Stimulated activated naive CD8-positive, alpha-beta T cell treated with anti-CD3 and anti-CD28 coated beads, Interleukin-15, amount 100 ng/mL, for 72 hours (primary cell): Measurements from ENCODE around the gene PFDN1.

Experiments used
- ATAC-seq: fragments of 150-1000 bp; cut with Tn5 transposase; 2 replicates; pipeline ENCODE4 v1.10.0; 2021; ENCODE audit warnings: mild to moderate bottlenecking, moderate library complexity
- DNase-seq, 2 donors: peaks; one replicate each; pipeline ENCODE4 v3.0.0; 2021 to 2022
- H3K27ac Mint-ChIP-seq, 2 donors: one replicate each; pipeline ENCODE4 v1.8.0; 2022; ENCODE audit warnings: mild to moderate bottlenecking in 2 of 2, mixed read lengths in 2 of 2, moderate library complexity in 2 of 2
- H3K27me3 Mint-ChIP-seq: one replicate; pipeline ENCODE4 v1.8.0; 2022; ENCODE audit warnings: mixed read lengths
- H3K4me1 Mint-ChIP-seq: one replicate; pipeline ENCODE4 v1.8.0; 2022; ENCODE audit warnings: mild to moderate bottlenecking, mixed read lengths
- H3K4me3 Mint-ChIP-seq, 2 donors: one replicate each; pipeline ENCODE4 v1.8.0; 2022; ENCODE audit warnings: mild to moderate bottlenecking in 2 of 2, mixed read lengths in 2 of 2, moderate library complexity in 1 of 2
- H3K9me3 Mint-ChIP-seq, 2 donors: one replicate each; pipeline ENCODE4 v1.8.0; 2022; ENCODE audit warnings: mixed read lengths in 2 of 2

The PFDN1 gene

DNA sequence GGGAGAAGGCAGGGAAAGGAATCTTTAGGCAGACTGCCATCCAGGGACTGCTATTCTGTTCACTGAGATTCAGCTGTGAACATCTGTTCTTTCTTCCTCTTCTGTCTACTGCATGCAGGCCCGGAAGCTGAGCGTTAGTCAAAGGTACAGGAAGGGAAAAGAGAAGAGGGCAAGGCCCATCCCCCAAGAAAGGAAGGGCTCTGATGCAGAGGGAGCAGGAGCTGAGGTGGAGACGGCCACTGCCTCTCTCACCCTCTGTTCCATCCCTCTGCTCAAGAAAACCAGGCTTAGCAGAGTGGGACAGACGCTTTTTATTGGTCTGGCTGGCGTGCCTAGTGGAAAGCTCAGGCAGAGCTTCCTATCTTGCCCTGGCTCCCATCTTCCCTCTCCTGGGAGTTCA, 57.6 kb downstream of the PFDN1 start:
- Mint-ChIP-seq H3K27ac (no peak overlapping the region), H3K9me3 (no peaks in the 10 kb centered on the region), H3K4me3 (no peak overlapping the region), H3K27me3 (no peaks in the 10 kb centered on the region), H3K4me1 (peaks cover 33% of the 10 kb centered on the region)
- ATAC-seq (no peak), DNase-seq (no peak)

DNA sequence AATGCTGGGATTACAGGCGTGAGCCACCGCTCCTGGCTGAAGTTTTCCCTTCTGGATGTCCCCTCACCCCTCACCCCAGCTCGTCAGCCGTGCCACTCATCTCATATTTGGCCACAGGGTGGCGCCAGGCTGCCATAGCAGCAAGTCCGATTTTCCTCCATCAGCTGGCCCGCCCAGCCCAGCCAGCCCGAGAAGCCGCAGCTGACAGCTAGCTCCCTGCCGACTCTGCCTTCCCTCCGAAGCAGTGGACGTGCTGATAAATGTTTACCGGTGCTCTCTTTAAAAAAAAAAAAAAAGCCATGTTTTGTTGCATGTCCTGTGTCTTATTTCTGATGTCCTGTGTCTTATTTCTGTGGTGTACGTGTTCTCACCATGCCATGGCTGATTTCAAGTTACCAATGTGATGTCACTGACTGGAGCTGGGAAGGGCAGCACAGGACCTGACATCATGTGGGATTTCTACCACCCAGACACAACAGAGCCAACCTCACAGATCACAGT, 58.3 kb downstream of the PFDN1 start:
- ATAC-seq: peak; percentile 71
- H3K4me1 Mint-ChIP-seq: peaks cover 26% of the 10 kb centered on the region
- H3K27ac Mint-ChIP-seq: no peak overlapping the region
- DNase-seq: peak; percentile 74 to 81
- H3K27me3 Mint-ChIP-seq: no peaks in the 10 kb centered on the region
- no peak overlapping the region for H3K4me3 Mint-ChIP-seq
- no peaks in the 10 kb centered on the region for H3K9me3 Mint-ChIP-seq

DNA sequence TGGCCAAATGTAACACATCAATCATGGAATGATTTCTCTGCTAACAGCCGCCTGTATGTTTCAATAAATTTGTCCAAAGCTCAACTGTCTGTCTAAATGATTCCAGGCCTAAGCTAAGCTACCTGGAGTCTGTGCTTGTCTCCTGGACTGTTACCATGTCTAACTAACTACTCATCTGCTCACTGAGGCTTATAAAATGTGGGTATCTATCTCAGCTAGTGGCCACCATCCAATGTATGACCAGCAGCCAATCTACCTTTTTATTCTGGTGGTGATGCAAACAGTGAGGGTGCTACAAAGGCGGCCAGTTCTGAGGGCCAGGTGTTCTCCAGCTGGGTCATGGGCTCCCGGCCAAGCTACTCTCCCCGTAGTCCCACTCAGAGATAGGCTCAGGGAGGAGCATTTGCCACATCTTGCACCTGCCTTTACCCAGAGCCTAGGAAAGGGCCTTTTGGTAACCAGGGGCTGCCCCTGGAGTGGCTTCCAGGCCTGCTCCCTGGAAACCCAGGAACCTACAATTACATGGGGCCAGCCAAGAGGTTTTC, 59.1 kb downstream of the PFDN1 start:
- DNase-seq (no peak), ATAC-seq (no peak)
- Mint-ChIP-seq H3K27ac (no peak overlapping the region), H3K4me3 (no peak overlapping the region), H3K27me3 (no peaks in the 10 kb centered on the region), H3K9me3 (no peaks in the 10 kb centered on the region), H3K4me1 (peaks cover 21% of the 10 kb centered on the region)

DNA sequence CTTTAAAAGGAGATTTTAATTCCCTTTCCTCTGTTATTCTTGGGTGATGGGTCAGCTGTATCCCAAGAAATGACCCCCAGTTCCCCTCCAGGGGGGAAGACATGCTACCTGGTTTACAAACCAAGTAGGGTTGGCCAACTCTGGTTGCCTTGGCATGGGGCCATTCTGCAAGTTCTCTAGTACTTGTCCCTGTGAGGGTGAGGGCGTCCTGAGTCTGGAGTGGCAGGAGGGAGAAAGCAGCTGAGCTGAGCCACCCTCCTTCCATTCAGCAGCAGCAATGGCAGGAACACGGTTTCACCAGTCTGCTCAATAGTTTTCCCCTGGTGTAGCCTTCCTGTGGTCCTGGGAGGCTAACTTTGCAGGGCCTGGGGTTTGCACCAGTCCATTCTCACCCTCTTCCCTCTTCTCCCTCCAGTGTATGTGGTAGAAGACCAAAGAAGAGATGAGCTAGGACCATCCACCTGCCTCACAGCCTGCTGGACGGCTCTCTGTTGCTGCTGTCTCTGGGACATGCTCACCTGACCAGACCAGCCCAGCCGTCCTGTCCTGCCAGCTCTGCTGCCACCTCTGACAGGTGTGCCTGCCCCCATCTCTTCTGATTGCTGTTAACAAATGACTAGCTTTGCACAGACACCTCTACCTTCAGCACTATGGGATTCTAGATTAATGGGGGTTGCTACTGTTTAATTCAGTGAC, 59.9 kb downstream of the PFDN1 start:
- Mint-ChIP-seq H3K27ac (no peak overlapping the region), H3K4me3 (no peak overlapping the region), H3K4me1 (peaks cover 21% of the 10 kb centered on the region), H3K27me3 (no peaks in the 10 kb centered on the region), H3K9me3 (no peaks in the 10 kb centered on the region)
- ATAC-seq (no peak), DNase-seq (no peak)

DNA sequence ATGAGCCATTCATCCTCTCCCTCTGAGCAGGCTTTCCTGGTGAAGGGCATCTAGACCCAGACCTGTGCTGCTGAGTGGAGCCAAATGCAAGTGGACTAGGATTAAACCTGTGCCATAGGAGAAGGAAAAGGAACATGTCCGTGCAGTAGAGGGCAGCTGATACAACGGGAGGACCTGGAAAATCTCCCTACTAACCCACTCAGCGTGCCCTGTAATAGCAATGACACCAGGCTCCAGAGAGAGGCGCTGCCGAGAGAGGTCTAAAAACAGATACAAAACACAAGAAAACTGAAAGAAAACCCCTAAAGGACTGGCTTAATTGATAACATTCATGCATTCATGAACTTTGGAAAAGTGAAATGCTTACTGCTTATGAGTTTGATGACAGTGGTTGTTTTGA, 60.8 kb downstream of the PFDN1 start:
- Mint-ChIP-seq H3K27ac (no peak overlapping the region), H3K27me3 (no peaks in the 10 kb centered on the region), H3K4me1 (peaks cover 21% of the 10 kb centered on the region), H3K4me3 (no peak overlapping the region), H3K9me3 (no peaks in the 10 kb centered on the region)
- no peak for ATAC-seq
- no peak for DNase-seq

DNA sequence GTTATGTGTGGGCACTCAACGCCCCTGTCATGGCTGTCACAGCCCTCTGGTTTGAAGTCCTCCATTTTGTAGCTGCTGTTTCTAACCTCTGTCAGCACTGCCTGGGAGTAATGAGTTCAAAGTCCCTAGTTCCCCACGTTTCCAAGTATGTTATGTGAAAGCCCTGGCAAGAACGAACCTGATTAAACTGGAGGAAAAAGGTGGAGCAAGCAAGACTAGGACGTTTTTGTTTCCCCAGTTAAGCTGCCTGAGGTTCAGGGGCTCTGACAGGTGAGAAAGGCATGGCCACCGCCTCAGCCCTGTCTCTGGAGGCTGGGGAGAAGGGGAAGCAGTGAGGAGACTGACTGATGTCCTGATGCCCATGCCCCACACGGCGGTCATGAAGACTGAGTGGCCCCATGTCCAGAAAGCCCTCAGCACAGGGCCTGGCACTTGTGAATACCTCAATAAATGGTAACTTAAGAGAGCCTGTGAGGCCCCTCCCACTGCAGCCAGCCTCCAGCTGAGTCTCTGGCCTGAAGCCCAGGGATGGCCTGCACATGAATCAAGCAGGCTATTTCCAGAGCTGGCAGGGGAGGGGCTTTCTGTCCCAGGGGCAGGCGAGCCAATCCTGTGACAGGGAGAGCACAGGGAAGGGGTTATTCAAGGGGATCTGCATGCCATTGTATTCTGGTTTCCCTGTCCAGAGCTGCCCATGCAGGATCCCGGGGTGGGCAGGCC, 61.8 kb downstream of the PFDN1 start:
- DNase-seq (no peak), ATAC-seq (no peak)
- H3K4me3 Mint-ChIP-seq: no peak overlapping the region
- peak overlapping the region in 1 of 2 donors; percentile 42 for H3K27ac Mint-ChIP-seq
- H3K27me3 Mint-ChIP-seq: no peaks in the 10 kb centered on the region
- H3K4me1 Mint-ChIP-seq: peaks cover 19% of the 10 kb centered on the region
- H3K9me3 Mint-ChIP-seq: no peaks in the 10 kb centered on the region

DNA sequence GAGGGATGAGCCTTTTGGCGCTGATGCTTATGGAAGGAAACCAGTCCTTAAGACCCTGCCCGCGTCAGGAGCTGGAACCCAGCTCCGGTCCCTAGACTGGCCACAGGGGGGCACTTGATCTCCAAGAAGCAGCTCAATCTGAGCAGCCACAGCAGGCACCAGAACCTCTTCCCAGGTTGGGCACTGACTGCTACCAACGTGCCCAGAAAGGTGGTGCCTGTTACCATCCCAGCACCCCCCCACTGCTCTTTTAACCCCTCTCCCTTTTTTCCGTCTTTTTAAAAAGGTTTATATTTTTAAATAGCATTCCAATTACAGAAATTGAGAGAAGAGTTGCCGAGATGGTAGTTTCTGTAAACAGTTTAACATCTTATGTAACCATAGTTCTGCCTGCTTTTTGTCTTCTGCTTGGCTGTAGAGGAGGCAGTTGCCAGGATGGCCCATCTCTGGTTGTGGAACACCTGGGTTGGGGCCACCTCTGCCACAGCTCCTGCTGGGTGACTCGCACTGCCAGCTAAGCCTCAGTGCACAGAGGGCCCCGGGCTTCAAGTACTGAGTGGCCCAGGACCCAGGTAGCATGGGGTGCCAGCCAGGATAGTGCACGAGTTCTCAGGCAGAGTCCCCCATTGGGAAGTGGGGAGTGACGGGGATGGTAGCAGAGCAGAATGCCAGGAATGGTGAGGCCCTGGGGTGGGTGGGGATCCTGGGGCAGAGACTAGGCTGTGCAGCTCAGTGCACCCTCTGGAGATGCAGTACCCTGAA, 62.8 kb downstream of the PFDN1 start:
- Mint-ChIP-seq H3K9me3 (no peaks in the 10 kb centered on the region), H3K27me3 (no peaks in the 10 kb centered on the region), H3K4me3 (no peak overlapping the region), H3K4me1 (peaks cover 8% of the 10 kb centered on the region), H3K27ac (no peak overlapping the region)
- peak; percentile 47 to 59 for DNase-seq
- peak; percentile 71 for ATAC-seq

DNA sequence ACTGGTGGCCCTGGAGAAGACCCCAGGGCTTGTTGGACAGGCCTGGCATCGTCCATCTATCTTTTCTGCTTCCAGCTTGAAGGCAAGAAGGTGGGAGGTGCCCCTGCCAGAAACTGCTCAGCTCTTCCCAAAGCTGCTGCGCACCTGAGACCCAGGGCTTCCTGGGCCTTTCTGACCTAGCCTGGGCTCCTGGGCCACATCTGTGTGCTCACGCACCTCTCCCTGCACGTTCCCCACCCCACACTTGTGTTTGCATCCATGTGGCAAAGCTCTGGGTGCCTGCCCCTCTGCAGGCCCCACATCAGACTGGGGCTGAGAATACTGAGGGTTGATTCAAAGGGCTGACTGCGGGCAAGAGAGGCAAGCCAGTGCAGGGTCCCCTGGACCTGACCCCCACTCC, 63.4 kb downstream of the PFDN1 start:
- peak; percentile 2 for ATAC-seq
- no peaks in the 10 kb centered on the region for H3K9me3 Mint-ChIP-seq
- H3K4me1 Mint-ChIP-seq: peaks cover 2% of the 10 kb centered on the region
- no peak overlapping the region for H3K27ac Mint-ChIP-seq
- no peaks in the 10 kb centered on the region for H3K27me3 Mint-ChIP-seq
- no peak for DNase-seq
- no peak overlapping the region for H3K4me3 Mint-ChIP-seq

DNA sequence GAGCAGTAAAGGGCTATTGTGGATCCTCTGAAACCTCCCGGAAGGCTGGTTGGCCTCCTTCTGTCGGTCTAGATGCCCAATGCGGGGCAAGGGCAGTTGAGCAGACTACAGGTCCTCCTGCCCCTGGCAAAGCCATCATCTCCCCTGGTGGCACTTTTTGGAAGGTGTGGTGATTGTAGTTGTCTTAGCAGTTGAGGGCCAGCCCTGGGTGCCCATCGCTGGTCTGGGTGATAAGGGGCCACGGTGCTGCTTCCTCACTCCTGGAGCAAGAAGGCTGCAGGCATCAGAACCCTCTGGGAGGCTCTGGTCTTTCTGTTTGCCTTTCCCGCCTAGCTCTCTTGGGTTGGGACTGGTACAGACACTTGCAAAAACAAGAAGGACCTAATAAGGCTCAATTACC, 64.1 kb downstream of the PFDN1 start:
- Mint-ChIP-seq H3K9me3 (no peaks in the 10 kb centered on the region), H3K27me3 (no peaks in the 10 kb centered on the region), H3K4me3 (no peak overlapping the region), H3K4me1 (no peaks in the 10 kb centered on the region), H3K27ac (no peak overlapping the region)
- DNase-seq (no peak), ATAC-seq (no peak)

DNA sequence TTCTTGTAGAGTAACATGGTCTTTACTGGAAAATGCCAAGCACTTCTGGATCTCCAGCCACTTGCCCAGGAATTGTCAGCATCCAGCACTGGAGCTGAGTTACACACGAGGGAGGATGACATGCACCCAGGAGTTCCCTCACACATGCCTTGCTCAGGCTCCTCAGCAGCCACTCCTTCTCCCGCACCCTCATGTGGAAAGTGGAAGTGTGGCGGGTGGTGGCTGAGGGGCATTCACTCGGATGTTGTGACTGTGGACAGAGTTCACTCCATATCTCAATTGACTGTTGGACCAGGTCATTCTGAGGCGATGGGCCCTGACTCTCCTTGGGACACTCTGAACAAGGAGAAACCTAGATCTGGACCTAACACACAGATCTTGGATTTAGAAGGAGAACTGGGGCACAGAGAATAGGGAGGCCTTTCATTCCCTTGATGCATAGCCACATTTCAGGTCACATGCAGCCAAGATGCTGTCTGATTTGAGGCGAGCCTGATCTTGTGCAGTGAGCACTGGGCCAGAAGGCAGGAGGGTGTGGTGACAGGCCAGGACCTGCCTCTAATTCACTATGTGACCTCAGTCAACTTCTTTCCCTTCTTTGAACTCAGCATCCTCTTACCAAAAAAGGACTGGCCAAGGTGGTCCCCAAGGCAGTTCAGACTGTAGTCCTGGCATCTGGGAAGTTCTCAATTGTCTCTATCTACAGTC, 65.9 kb downstream of the PFDN1 start:
- H3K27ac Mint-ChIP-seq: peak overlapping the region in 1 of 2 donors; percentile 36
- H3K4me1 Mint-ChIP-seq: no peaks in the 10 kb centered on the region
- DNase-seq: no peak
- H3K27me3 Mint-ChIP-seq: no peaks in the 10 kb centered on the region
- ATAC-seq: no peak
- no peaks in the 10 kb centered on the region for H3K9me3 Mint-ChIP-seq
- no peak overlapping the region for H3K4me3 Mint-ChIP-seq

DNA sequence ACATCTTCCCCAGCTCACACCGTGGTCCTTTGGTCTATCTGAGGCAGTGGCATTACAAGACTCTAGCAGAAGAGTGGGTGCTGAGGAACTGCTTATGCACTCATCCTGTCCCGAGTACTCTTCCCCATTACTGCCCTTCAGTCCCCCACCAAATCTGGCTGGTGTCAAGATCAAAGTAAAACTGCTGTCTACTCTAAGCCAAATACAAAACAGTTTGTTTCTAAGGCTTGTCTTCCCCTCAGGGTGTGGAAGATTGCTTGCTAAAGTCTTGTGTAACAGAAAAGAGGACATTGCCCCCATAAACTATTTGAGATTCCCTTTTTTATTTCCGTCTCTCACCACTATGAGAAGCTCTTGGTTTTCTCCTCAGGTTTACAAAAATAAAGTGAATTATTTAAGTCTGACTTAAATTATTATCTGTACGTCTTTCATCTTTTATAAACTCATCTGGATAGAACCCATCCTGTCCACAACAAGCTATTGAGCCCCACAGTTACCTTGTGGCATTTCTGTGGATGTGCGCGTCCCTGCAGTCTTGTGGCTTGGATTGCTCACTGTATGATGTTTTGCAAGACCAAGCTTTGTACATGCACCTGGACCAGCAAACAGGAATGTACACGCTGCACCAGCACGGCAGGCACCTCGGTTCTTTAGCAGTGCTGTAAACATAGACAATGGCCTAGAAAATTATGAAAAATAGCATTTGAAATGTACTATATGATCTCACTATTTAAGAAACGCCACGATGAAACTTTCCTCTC, 66.9 kb downstream of the PFDN1 start:
- ATAC-seq (no peak), DNase-seq (no peak)
- Mint-ChIP-seq H3K27ac (no peak overlapping the region), H3K4me1 (no peaks in the 10 kb centered on the region), H3K9me3 (no peaks in the 10 kb centered on the region), H3K4me3 (no peak overlapping the region), H3K27me3 (no peaks in the 10 kb centered on the region)

DNA sequence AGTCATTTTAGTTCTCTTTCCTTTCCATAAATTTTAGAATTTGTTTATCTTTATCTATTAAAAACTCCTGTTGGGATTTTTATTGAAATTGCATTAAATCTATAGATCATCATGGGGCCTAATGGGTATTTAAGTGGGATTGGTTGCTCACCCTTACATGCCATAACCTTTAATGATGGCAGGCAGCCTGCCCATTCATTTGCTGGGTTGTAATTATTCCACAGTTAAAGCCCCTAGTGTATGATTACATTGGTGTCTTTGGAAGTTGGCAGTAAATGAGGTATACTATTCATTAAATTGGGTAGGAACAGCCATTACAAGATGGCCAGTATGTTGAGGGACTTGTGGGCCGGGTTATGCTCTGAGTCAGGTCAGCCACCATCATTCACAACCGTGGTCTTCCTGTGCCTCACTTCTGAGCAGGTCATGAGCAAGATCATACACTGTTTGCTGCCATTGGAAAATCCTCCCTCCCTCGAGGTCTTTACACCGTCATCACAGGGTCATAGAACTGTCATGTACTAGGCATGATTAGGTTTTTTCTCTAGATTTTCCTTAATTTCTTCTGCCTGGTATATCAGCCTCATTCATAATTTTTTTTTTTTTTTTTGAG, 68.4 kb downstream of the PFDN1 start:
- H3K4me3 Mint-ChIP-seq: no peak overlapping the region
- no peaks in the 10 kb centered on the region for H3K9me3 Mint-ChIP-seq
- no peak overlapping the region for H3K27ac Mint-ChIP-seq
- DNase-seq (no peak), ATAC-seq (no peak)
- H3K4me1 Mint-ChIP-seq: no peaks in the 10 kb centered on the region
- no peaks in the 10 kb centered on the region for H3K27me3 Mint-ChIP-seq

DNA sequence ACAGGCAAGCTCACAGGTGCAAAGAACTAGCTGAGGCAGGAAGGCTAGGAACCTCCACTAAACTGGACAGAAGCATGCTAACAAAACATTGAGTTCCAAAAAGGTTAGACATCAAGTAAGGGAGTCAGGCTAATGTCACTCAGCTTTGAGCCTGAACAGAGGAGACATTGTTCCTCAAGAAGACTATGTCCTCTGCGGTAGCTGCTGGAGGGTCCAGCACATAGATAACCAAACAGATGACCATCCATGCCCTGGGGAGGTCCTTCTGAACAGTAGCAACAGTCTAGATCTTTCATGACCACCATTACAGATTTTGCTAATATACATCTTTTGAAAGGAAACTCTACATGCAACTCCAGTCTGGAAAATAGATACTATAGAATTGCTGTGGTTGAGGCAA, 70.2 kb downstream of the PFDN1 start:
- H3K9me3 Mint-ChIP-seq: no peaks in the 10 kb centered on the region
- ATAC-seq: no peak

DNA sequence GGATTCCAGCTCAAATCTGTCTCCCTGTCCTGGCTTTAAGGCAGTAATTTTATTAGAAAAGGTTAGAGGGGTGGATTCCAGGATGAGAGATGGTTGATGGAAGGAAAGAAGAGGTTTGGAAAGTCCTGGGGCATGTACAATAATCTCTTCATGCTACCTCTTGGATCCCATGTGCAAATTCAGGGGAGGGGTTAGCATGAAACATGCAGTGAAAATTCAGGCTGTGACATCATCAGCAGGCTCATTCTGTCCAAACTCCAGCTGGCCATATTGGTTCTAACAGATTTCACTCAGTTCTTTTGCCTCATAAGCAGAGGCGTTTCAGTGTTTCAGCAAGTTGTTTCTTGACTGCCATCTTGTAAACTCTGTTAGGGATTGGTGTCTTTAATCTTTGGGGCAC, 72.5 kb downstream of the PFDN1 start:
- ATAC-seq: no peak
- Mint-ChIP-seq H3K27ac (no peak overlapping the region), H3K9me3 (no peaks in the 10 kb centered on the region), H3K27me3 (no peaks in the 10 kb centered on the region), H3K4me1 (no peaks in the 10 kb centered on the region), H3K4me3 (no peak overlapping the region)
- DNase-seq: no peak

More for the DNA sequence above, 70.2 kb downstream of the PFDN1 start:
- H3K27me3 Mint-ChIP-seq: no peaks in the 10 kb centered on the region
- H3K4me3 Mint-ChIP-seq: no peak overlapping the region
- H3K27ac Mint-ChIP-seq: no peak overlapping the region
- no peaks in the 10 kb centered on the region for H3K4me1 Mint-ChIP-seq
- no peak for DNase-seq
